RWPE1 (cell line): ENCODE measurements around the gene RRAS2.
"Not testable (repeated sequence)": the region's sequence is repeated elsewhere in the genome, so short reads cannot be mapped to it uniquely, and the experiment has no call there.

Experiments
- CTCF ChIA-PET: fragments of 350-600 bp; sonication (Branson Sonifier 250); formaldehyde crosslinking; extraction: SDS; loops from one replicate; lab custom pipeline; 2021; lab: Yijun Ruan, JAX
- POLR2A ChIA-PET: fragments of 400-600 bp; formaldehyde crosslinking; extraction: SDS; loops from one replicate; lab custom pipeline; 2020; ENCODE audit warnings: antibody characterized with exemption; ENCODE audit not compliant: low non-redundant PET; lab: Yijun Ruan, JAX
- DNase-seq: peaks from one replicate; pipeline ENCODE4 v3.0.0; 2012; ENCODE audit warnings: low spot score
- H3K27ac ChIP-seq: fragments of 450-650 bp; 2 replicates; pipeline ENCODE4 v1.5.1; 2017
- CTCF ChIP-seq: fragments of 450-650 bp; conservative IDR thresholded peaks from 2 replicates; pipeline ENCODE4 v1.5.1; 2017; ENCODE audit warnings: low read depth, mild to moderate bottlenecking

Gene RRAS2

GRCh38 chr11:14356342-14356741 lies 2.6 kb downstream of the RRAS2 start:
- no peak overlapping the region for H3K27ac ChIP-seq
- TF ChIP-seq CTCF, result no peak
- no peak for DNase-seq
- ChIA-PET POLR2A (no interaction called here), CTCF (interaction anchor here (0.7 kb wide), 1 partner anchor 22 kb away, joined by 3 read pairs; no protein-coding TSS in a partner anchor)

GRCh38 chr11:14354604-14355003 lies 4.4 kb downstream of the RRAS2 start:
- POLR2A ChIA-PET, DNase-seq, H3K27ac ChIP-seq: not testable (repeated sequence)
- CTCF ChIA-PET, result interaction anchor here (0.5 kb wide), 1 partner anchor 44 kb away, joined by 4 read pairs; no protein-coding TSS in a partner anchor

GRCh38 chr11:14350716-14351238 lies 8.2 kb downstream of the RRAS2 start:
- ChIA-PET POLR2A (no interaction called here), CTCF (no interaction called here)
- H3K27ac ChIP-seq, result no peak overlapping the region
- no peak for TF ChIP-seq CTCF
- no peak for DNase-seq

GRCh38 chr11:14350215-14350614 lies 8.8 kb downstream of the RRAS2 start:
- ChIA-PET POLR2A (no interaction called here), CTCF (no interaction called here)
- no peak for TF ChIP-seq CTCF
- no peak overlapping the region for H3K27ac ChIP-seq
- DNase-seq, result no peak

GRCh38 chr11:14347991-14348390 lies 11.0 kb downstream of the RRAS2 start:
- DNase-seq, result no peak
- TF ChIP-seq CTCF, result no peak
- ChIA-PET CTCF (no interaction called here), POLR2A (no interaction called here)
- no peak overlapping the region for H3K27ac ChIP-seq

- CTCF ChIA-PET, result interaction anchor here (0.9 kb wide), 1 partner anchor 16 kb away, joined by 3 read pairs; no protein-coding TSS in a partner anchor
Observed at GRCh38 chr11:14347494-14347893, 11.5 kb downstream of the RRAS2 start.

More at GRCh38 chr11:14347494-14347893, 11.5 kb downstream of the RRAS2 start:
- TF ChIP-seq CTCF, result no peak
- no peak for DNase-seq
- H3K27ac ChIP-seq, result no peak overlapping the region
- POLR2A ChIA-PET, result no interaction called here
